HG02642 (cell line): ENCODE data around the gene ANXA4.
"Not testable (repeated sequence)": the region's sequence is repeated elsewhere in the genome, so short reads cannot be mapped to it uniquely, and the experiment has no call there.

Experiments
- ATAC-seq: cut with Tn5 transposase; IDR thresholded peaks from one replicate; pipeline ENCODE4 v1.9.1; 2021; ENCODE audit warnings: mild to moderate bottlenecking; ENCODE audit not compliant: unreplicated experiment, poor library complexity

Gene ANXA4

DNA sequence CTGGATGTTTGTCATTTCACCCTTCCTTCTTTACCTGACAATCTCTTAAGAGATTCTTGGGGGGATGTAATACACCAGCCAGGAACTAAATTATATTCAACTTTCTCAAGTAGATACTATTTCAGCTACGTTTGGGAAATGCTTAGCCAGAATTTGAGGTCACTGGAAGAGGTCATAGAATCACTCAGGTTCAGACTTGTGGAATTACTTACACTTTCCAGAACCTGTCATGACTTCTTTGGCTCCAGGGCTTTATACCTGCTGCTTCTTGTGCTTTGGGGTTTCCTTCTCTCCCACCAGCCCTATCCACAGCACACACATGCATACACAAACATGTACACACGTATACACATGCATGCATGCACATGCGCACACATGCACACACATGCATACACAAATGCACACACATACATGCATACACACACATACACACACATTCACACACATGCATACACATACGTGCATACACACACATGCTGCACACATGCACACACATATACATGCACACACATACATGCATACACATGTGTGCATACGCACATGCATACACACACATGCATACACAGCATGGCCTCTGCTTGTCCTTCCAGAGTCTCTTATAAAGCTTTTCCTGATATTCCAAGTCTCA, 23.5 kb upstream of the ANXA4 start:
- no peak for ATAC-seq

DNA sequence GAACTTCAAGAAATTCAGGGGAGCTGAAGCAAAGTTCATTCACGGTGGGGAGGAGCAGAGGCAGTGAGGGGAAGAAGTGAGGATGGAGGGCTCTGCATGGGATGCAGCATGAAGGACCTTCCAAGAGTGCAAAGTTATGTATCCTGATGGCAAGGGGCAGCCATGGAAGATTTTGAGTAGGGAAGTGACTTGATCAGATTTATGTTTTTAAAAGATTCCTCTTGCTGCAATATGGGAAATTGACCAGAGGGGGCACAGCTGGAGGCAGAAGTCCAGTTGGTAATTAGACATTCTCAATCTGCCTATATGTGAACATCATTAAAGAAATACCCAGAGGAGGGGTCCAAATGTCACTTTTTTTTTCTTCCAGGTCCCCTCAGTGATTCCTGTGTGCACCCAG, 21.5 kb upstream of the ANXA4 start:
- no peak for ATAC-seq

DNA sequence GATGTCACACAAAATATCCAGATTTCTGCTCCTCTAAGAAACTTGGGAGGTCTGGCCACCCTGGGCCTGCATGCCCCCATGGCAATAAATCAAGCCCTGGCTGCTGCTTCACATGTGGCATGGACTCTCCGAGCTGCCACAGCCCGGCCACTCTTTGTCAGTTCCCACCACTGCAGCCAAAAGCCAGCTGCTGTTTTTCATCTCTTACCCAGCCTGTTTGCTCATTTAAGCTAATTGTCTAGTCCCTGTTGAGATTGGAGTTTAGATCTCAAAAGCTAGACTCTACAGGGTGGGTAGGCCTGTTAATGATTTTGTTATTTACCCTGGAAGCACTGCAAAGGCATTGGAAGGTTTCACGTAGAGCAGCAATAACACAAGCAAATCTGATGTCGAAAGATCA, 20.9 kb upstream of the ANXA4 start:
- ATAC-seq: no peak

DNA sequence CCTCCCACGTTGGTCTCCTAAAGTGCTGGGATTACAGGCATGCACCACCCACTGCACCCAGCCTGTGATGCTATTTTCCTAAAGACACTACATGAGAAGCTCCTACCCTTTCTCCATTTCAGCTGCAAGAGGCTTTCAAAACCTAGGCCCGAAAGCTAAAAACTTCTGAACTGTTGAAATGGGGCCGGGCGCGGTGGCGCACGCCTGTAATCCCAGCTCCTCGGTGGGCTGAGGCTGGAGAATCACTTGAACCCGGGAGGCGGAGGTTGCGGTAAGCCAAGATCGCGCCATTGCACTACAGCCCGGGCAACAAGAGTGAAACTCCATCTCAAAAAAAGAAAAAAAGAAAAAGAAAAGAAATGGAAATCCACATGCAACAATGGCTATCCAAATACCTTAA, 18.1 kb upstream of the ANXA4 start:
- ATAC-seq: no peak

DNA sequence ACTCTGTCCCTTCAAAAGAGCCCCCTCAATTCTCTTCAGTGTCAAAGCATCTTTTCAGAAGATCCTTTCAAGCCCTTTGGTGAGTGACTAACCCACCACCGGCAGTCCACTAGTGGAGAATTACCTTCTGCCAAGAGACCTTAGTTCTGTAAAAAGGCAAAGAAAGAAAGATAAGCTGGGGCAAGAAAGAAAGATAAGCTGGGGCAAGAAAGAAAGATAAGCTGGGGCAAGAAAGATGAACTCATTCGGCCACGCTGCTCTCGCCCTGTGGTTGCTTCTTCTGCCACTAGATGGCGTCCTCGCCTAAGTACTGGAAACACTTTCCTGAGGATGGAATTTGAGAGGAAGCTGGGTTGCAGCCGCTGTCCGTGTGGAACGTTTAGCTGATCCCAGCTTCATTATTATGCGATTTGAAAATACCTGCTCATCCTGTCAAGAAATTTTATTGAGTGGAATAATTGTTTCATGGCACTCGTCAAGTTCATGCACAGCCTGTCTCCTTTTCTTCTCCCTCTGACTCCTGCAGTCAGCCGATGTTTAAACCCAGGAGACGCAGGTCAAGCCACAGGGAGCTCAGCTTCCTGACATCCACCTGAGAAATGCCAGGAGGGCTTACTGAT, 17.3 kb upstream of the ANXA4 start:
- ATAC-seq: peak; percentile 64

DNA sequence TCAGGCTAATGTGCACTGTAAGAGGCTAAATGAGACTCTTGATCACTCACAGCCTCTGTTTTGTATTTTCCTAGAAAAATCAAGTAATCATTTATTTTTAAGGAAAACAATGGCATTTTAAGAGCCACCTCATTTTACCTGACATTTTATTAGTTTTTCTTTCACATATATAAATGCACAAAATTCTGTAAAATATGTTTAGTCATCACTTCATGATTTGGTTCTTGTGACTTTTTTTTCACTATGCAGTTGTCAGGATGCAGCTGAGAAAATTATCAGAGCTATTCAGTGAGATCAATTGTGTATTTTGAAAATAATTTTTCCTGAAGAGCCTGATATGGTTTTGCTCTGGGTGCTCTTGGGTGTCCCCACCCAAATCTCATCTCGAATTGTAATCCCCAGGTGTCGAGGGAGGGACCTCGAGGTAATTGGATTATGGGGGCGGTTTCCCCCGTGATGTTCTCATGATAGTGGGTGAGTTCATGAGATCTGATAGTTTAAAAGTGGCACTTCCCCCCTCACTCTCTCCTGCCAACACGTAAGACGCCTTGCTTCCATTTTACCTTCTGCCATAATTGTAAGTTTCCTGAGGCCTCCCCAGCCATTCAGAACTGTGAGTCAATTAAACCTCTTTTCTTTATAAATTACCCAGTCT, 16.1 kb upstream of the ANXA4 start:
- no peak for ATAC-seq

DNA sequence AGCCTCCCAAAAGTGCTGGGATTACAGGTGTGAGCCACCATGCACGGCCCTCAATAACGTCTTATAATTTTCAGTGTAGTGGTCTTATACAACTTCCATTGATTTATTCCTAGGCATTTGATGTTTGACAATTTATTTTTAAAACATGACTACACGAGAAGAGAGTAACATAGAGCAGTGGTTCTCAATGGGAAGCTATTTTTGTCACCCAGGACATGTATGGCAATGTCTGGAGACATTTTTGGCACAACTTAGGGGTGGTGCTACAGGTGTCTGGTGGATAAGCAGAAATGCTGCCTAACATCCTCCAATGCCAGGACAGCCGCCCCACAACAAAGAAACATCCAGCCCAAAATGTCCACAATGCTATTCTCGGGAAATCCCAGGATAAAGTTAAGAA, 12.7 kb upstream of the ANXA4 start:
- ATAC-seq: no peak

DNA sequence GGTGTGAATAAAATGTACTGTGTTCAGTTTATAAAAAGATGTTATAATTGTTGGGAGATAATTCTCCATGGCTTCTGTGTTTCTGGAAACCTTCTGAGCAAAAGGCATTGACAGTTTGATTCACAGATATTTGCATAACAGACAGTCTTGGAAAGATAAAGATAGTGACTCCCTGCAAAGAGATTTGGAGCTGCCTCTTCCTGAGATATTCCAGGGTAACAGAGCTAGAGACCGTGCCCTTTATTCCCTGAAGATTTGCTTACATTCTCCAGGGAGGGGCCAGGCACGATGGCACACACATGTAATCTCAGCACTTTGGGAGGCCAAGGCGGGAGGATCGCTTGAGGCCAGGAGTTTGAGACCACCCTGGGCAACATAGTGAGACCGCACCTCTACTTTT, 12.2 kb upstream of the ANXA4 start:
- no peak for ATAC-seq

DNA sequence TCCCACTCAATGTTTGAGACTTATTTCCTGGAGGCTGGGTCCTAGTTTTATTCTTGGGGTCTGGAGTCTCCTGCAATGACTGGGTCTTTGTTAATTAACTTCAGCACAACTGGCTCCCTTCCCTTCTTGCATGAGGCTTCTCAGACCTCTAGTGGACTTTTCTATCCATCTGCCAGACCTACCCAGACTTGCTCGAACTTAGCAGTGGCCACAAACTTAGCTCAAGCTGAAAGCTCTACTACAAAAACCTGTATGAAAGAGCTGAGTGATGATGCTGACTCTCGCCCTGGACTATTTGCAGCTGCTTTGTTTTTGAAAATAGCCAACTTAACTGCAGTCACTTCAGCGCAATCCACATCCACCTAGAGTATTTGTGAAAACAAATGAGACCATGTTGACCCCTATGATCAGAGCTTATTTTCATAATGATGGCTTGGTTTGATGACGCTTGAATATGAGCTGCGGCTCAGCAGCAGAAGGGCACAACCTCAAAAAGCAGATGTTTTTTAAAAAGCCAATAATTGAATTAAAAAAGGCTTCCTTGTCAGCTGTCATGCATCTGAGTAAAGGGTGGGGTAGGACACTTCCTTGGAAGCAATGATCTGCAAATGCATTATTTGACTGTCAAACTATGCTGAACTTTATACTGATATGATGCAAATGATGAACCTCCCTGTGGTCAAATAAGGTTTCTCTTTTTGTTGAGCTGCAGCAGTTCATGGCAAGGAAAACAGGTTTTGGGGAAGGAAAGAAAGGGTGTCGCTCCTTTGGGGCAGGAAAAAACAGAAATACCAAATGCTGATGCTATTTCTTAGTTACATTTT, 10.6 kb upstream of the ANXA4 start:
- no peak for ATAC-seq

DNA sequence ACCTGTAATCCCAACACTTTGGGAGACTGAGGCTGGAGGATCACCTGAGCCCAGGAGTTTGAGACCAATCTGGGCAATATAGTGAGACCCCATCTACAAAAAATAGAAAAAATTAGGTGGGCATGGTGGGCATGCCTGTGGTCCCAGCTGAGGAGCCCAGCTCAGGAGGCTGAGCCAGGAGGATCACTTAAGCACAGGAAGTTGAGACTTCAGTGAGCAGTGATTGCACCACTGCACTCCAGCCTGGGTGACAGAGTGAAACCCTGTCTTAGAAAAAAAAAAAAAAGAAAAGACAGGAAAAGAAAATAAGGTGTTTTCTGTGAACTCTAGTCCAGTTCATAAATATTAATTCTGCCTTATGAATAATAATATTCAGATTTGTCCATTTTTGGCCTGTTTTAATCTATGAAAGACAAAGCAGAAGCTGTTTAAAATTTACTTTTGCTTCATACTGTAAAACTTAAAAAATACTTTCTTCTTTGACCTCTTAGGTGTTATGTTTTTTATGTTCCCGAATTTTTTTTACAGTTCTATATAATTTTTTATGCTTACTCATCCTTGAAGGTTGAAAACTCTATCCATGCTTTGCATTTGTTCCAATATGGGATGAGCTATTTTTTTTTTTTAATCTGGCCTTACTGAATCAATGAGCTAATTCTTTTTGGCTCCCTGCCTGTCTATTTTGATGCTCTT, 8.4 kb upstream of the ANXA4 start:
- no peak for ATAC-seq

DNA sequence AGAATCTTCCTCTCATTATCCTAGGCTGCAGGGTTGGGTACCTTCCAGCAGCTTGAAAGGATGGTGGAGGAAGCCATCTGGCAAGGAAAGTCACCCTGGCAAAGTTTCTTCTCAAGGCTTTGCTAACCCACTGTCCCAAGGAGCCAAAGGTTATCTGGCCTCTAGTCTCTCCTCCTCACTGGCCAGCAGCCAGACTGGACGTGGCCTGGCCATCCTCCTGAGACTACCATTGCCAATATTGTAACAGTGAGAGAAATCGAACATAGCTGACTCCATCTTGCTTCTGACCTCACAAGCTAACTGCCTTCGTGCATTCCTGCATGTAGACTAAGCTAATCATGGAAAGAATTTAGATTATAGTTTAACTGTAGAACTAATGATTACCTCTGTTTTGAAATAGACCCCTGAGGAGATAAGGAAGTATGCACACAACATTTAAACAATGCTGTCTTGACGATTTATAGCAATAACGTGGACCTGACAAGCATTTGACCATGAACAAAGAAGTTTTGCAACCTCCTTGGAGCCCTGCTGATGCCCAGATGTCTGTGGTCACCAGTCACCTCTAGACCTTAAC, 7.8 kb upstream of the ANXA4 start:
- no peak for ATAC-seq

DNA sequence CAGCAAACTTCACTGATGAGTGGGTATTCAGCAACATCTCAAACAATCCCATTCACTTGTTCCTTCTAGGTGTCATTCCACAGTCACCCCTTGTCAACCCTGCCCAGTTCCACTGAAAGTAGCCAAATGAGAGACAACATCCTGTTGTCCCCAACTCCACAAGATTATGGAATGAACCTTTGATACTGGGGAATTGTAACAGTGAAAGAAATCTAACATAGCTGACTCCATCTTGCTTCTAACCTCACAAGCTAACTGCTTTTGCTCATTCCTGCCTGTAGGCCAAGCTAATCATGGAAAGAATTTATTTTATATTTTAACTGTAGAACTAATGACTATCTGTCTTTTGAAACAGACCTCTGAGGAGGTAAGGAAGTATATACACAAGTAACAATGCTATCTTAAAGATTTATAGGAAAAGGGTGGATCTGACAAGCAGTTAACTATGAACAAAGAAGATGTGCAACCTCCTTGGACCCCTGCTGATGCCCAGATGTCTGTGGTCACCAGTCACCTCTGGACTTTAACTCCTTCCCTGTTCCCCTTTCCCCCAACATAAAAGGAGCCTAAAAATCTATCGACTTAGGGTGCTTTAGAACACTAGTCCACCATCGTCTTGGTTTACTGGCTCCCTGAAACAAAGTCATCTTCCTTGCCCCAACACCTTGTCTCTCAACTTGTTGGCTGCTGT, 6.9 kb upstream of the ANXA4 start:
- ATAC-seq: no peak

DNA sequence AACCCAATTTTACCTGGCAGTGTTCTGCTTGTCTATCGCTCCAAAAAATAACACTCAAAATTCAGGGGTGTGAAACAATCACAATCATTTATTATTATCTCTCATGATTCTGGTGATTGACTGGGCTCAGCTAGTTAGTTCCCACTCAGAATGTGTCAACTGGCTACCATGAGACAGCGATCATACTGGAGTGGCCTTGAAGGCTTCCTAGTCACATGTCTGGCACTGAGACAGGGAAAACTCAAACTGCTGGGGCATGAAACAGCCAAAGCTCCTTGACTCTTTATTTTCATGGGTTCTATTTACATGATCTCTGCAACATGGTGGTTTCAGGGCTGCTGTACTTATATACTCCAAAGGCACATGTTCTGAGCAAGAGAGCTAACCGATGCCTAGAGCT, 6.2 kb upstream of the ANXA4 start:
- ATAC-seq: no peak

DNA sequence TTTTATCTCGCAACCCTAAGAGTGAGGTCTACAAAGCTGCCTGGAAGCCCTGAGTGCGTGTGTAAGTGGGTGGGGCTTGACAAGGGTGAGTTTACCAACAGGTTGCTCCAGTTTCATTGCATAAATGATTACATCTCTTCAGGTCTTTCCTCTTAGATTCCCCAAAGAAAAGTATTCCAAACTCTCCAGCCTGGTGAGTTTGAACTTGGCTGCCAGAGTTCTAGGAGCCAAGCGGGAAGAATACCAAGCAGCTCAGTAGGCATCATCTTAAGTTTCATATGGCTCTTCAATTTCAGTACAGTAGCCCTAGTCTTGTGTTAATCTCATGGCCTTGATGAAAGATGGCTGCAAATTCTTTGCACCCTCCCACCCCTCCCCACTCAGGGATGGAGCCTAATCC, 3.8 kb upstream of the ANXA4 start:
- ATAC-seq: not testable (repeated sequence)

DNA sequence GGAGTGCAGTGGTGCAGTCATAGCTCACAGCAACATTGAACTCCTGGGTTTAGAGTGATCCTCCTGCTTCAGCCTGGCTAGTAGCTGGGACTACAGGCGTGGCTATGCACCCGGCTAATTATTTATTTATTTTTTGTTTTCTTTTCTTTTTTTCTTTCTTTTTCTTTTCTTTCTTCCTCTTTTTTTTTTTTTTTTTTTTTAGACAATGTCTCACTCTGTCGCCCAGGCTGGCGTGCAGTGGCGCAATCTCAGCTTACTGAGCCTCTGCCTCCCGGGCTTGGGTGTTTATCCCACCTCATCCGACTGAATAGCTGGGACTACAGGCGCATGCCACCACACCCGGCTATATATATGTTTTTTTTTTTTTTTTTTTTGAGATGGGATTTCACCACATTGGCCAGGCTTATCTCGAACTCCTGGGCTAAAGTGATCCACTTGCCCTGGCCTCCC, 1.4 kb upstream of the ANXA4 start:
- ATAC-seq: no peak

DNA sequence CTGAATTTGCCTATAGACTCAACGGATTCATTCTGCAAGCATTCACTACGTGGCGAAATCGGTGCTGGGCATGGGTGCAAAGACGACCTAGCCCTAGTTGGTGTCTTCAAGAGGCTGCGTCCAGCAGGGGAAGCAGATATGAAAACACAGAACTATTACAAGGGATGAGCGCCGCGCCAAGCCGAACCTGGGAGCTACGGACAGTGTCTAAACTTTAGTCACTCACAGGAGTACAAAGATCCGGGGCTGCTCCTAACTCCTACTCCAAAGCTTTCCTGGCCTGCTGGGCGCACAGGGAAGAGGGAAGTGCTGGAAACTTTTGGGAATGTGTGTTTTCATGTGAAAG, 732 bp upstream of the ANXA4 start:
- ATAC-seq: peak; percentile 36

DNA sequence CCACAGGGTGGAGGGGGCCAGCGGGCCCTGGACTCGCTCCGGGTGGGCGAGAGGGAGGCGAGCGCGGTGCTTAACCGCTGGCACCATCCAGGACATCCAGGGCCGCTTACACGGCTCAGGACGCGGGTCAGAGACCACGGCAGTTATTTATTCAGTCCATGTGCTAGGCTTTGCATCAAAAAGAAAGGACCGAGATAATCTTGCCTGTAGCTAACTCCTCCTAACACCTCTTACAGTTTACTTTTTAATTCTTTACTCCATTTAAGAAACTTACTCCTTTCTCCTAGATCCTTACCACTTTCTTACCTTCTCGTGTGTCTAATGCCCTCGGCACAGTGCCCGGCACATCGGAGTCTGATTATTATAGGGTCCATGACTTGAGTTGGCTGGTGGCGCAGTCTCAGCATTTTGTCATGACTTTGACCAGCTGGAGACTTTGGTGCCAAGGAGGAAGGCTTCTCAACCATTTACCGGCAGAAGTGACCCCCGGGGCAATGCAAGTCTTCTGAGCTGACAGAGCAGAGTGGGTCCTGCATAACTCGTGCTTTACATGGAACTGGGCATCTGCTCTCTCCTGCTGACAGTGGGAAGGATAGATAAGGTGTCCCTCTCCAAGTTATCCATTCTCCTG, 503 bp downstream of the ANXA4 start:
- peak; percentile 41 for ATAC-seq

DNA sequence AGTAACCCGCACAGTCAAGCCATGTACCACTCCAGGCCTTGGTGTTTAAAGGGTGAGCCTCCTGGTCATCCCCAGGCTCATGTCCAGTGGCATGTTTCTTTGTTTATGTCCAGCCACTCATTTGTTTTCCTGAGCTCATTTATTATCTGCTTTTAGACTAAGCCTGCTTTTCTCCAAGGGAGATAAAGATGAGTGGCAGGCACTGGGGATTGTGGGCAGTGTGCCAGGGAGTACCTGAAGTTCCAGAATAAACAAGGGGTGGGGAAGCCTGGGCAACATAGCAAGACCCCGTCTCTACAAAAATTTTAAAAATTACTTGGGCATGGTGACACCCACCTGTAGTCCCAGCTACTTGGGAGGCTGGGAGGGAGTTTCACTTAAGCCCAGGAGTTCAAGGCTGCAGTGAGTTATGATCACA, 1.9 kb downstream of the ANXA4 start:
- ATAC-seq: no peak

DNA sequence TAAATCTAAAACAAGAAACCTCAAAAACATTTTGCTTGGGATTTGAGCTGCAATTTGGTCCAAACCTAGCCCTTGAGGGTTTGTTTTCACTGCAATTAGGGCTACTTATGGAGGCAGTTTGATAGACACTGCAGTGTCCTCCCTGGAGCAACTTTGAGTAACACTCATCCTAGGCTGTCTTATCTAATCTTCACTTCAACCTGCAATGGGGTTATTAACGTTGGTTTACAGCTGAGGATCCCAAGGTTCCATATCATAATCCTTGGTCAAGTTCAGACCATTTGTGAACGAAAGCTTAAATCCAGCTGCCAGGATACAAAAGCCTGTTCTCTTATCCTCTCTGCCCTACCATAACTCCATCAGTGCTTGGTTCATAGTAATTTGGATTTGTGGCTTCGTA, 2.5 kb downstream of the ANXA4 start:
- no peak for ATAC-seq
